BE2C (cell line): ENCODE measurements around the gene TMEM131L.
"Not testable (repeated sequence)": the region's sequence is repeated elsewhere in the genome, so short reads cannot be mapped to it uniquely, and the experiment has no call there.

Experiments used
- DNase-seq: peaks from one replicate; pipeline ENCODE4 v3.0.0-alpha.2; 2020
- H3K27me3 ChIP-seq: fragments of 250-450 bp; sonication (Bioruptor Pico); 2 replicates; pipeline ENCODE4 v1.5.1; 2020; ENCODE audit warnings: mild to moderate bottlenecking
- H3K36me3 ChIP-seq: fragments of 250-450 bp; sonication (Bioruptor Pico); 2 replicates; pipeline ENCODE4 v1.5.1; 2020; ENCODE audit warnings: mild to moderate bottlenecking
- H3K4me1 ChIP-seq: fragments of 250-450 bp; sonication (Bioruptor Pico); 2 replicates; pipeline ENCODE4 v1.5.1; 2020
- H3K4me3 ChIP-seq: 2 replicates; pipeline ENCODE4 v1.5.1; 2011; ENCODE audit warnings: low read depth, low read length
- H3K9me3 ChIP-seq: fragments of 250-450 bp; sonication (Bioruptor Pico); 2 replicates; pipeline ENCODE4 v1.5.1; 2020
- TF ChIP-seq, protein P1 (sequence below): IDR thresholded peaks from 2 replicates; pipeline ENCODE4 v1.5.1; 2012; ENCODE audit warnings: mild to moderate bottlenecking, low read depth, low read length

Gene TMEM131L

GRCh38 chr4:153543351-153543750 lies 77.2 kb downstream of the TMEM131L start:
- no peaks in the 10 kb centered on the region for H3K27me3 ChIP-seq
- 0 out of 2 replicates have a peak, but pooled peaks cover 3% of the 10 kb centered on the region for H3K4me1 ChIP-seq
- TF ChIP-seq, protein P1, sequence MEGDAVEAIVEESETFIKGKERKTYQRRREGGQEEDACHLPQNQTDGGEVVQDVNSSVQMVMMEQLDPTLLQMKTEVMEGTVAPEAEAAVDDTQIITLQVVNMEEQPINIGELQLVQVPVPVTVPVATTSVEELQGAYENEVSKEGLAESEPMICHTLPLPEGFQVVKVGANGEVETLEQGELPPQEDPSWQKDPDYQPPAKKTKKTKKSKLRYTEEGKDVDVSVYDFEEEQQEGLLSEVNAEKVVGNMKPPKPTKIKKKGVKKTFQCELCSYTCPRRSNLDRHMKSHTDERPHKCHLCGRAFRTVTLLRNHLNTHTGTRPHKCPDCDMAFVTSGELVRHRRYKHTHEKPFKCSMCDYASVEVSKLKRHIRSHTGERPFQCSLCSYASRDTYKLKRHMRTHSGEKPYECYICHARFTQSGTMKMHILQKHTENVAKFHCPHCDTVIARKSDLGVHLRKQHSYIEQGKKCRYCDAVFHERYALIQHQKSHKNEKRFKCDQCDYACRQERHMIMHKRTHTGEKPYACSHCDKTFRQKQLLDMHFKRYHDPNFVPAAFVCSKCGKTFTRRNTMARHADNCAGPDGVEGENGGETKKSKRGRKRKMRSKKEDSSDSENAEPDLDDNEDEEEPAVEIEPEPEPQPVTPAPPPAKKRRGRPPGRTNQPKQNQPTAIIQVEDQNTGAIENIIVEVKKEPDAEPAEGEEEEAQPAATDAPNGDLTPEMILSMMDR = no peak
- H3K4me3 ChIP-seq = no peak overlapping the region
- no peak for DNase-seq
- H3K36me3 ChIP-seq = no peaks in the 10 kb centered on the region
- no peaks in the 10 kb centered on the region for H3K9me3 ChIP-seq

GRCh38 chr4:153545822-153546221 lies 79.7 kb downstream of the TMEM131L start:
- TF ChIP-seq, protein P1 = no peak
- Histone ChIP-seq H3K27me3 (no peaks in the 10 kb centered on the region), H3K9me3 (no peaks in the 10 kb centered on the region), H3K36me3 (no peaks in the 10 kb centered on the region), H3K4me3 (no peak overlapping the region), H3K4me1 (no peaks in the 10 kb centered on the region)
- DNase-seq = no peak

DNA sequence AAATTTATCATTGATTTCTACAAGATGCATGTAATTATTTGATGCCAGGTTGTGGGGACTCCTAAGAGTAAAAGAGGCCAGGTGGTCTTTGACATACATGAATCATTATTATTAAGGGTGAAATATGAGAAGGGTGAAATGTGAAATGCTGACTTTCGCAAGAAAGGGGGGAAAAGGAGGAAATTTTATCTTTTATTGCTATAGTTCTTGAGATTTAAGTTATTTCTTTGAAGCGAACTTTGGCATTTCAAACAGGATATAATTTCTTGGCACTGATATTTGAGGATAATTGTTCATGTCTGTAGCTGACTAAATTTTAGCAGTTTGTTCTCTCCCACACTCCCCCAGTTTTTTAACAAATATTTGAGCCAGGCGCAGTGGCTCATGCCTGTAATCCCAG lies 80.1 kb downstream of the TMEM131L start:
- DNase-seq = no peak
- Histone ChIP-seq H3K27me3 (no peaks in the 10 kb centered on the region), H3K9me3 (no peaks in the 10 kb centered on the region), H3K36me3 (no peaks in the 10 kb centered on the region), H3K4me3 (no peak overlapping the region), H3K4me1 (no peaks in the 10 kb centered on the region)
- TF ChIP-seq, protein P1 = no peak

- H3K36me3 ChIP-seq = no peaks in the 10 kb centered on the region
Observed at GRCh38 chr4:153547520-153547919, 81.4 kb downstream of the TMEM131L start.

DNA sequence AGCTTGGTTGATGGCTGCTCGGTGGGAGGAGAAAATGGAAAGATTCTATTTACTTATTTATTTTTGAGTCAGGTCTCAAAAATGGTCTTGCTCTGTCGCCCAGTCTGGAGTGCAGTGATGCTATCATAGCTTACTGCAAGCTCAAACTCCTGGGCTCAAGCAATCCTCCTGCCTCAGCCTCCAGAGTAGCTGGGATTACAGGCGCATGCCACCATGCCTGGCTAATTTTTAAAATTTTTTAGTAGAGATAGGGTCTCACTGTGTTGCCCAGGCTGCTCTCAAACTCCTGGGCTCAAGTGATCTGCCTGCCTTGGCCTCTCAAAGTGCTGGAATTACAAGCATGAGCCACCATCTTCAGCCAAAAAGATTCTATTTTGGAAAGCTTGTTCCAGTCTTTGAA lies 82.7 kb downstream of the TMEM131L start:
- DNase-seq, H3K9me3 ChIP-seq, H3K4me3 ChIP-seq, H3K4me1 ChIP-seq, H3K27me3 ChIP-seq, H3K36me3 ChIP-seq: not testable (repeated sequence)

More at GRCh38 chr4:153547520-153547919, 81.4 kb downstream of the TMEM131L start:
- H3K4me3 ChIP-seq = no peak overlapping the region
- no peaks in the 10 kb centered on the region for H3K27me3 ChIP-seq
- no peaks in the 10 kb centered on the region for H3K4me1 ChIP-seq
- H3K9me3 ChIP-seq = no peaks in the 10 kb centered on the region
- TF ChIP-seq, protein P1 = no peak
- no peak for DNase-seq

GRCh38 chr4:153549405-153549804 lies 83.2 kb downstream of the TMEM131L start:
- Histone ChIP-seq H3K4me1 (no peaks in the 10 kb centered on the region), H3K4me3 (no peak overlapping the region)
- TF ChIP-seq, protein P1 = no peak

More at GRCh38 chr4:153549405-153549804, 83.2 kb downstream of the TMEM131L start:
- H3K27me3 ChIP-seq = no peaks in the 10 kb centered on the region
- DNase-seq = no peak
- H3K36me3 ChIP-seq = no peaks in the 10 kb centered on the region
- no peaks in the 10 kb centered on the region for H3K9me3 ChIP-seq
